GM18499 (cell line): Measurements from ENCODE around the gene DAPP1.

Experiments
- ATAC-seq: cut with Tn5 transposase; IDR thresholded peaks from one replicate; pipeline ENCODE4 v1.9.1; 2021; ENCODE audit warnings: moderate number of reproducible peaks; ENCODE audit not compliant: insufficient read depth, unreplicated experiment

The DAPP1 gene

DNA sequence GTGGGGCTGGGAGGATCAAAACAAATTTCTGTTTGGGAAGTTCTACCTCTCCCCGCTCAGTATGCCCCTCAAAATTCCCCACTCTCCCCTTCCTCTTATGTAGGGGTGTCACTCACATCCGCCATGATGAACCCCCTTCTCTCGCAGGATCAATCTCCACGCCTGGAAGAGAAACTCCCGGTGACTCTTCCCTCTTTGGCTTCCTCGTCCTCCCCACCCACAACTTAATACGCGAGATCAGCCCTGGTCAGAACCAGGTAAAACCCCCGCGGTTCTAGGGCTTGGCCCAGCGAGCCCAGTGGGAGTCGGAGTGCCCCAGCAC lies 77.2 kb downstream of the DAPP1 start:
- no peak for ATAC-seq

DNA sequence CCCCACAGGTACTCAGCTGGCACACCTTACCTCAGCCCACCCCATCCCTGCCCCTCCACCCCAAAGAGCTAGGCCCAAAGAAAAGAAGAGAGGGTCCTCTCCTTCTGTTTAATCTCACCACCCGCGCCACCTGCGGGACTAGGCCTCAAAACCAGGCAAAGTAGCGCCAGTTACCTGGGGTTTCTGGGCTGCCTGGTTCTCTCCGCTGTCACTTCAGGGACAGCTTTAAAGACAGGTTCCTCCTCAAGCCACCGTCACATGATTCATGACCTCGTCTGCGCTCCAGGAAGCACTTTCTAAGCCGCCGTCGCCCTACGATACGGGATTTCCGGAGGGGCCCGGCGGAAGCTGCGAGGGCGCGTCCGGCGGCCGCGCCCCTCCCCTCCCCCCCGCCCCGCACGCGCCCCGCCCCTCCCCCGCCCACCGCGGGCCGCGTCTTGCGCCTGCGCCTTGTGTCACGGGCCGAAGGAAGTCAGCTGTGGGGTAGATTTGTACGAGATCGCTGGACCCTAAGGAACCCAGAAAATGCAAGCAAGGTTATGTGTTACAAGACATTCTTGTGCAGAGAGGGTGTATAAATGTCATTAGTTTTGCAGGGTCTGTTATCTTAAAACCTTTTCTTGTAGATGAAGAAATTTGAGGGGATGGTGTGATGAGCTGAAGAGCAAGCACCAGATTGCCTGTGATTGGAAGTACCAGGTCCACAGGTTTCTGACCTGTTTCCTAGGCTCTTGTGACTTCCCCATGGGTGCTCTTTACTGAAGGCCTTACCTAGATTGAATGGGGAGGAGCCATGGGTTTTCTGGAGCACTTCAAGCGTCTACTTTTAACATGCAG lies 77.8 kb downstream of the DAPP1 start, which contains the start of gene LAMTOR3:
LAMTOR3 (minus strand) TSS at position 267 of the 837 bp plus-strand sequence. CDS start 464 bp downstream, outside the sequence.
- peak; percentile 99 for ATAC-seq

DNA sequence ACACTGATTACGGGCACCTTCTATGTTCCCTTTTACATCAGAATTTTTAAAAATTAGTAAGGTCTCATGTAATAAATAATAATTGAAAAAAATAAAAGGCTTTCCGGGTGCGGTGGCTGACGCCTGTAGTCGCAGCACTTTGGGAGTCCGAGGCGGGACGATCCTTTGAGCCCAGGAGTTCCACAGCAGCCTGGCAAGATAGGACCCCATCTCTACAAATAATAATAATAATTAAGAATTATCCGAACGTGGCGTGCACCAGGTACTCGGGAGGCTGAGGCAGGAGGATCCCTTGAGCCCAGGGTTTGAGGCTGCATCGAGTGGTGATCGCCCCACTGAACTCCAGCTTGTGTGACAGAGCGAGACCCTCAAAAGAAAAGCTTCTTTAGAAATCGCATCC lies 78.4 kb downstream of the DAPP1 start:
- no peak for ATAC-seq

DNA sequence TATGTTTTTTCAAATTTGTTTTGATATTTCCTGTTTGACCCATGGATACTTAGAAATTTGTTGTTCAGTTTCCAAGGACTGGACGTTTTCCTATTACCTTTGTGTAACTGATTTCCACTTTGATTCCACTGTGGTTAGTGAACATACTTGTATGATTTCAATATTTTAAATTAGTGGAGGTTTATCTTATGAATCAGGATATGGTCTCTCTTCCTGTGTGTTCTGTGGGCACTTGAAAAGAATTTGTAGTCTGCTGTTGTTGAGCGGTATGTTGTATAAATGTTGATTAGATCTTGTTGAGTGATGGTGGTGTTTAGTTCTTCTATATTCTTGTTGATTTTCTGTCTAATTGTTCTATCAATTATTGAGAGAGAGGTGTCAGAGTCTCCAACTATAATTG lies 98.8 kb downstream of the DAPP1 start:
- no peak for ATAC-seq

DNA sequence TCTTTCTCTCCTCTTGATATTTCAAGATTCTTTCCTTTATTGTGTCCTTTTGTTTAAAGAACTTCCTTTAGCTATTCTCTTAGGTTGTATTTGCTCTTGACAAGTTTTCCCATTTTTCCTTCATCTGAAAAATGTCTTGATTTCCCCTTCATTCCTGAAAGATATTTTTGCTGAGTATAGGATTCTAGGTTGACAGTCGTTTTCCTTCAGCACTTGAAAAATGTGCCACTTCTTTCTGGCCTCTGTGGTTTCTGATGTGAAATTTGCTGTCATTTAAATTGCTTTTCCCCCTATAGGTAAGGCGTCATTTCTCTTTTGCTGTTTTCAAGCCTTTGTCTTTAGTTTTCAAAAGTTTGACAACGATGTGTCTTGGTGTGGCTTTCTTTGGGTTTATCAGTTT lies 100.9 kb downstream of the DAPP1 start:
- ATAC-seq, result no peak

DNA sequence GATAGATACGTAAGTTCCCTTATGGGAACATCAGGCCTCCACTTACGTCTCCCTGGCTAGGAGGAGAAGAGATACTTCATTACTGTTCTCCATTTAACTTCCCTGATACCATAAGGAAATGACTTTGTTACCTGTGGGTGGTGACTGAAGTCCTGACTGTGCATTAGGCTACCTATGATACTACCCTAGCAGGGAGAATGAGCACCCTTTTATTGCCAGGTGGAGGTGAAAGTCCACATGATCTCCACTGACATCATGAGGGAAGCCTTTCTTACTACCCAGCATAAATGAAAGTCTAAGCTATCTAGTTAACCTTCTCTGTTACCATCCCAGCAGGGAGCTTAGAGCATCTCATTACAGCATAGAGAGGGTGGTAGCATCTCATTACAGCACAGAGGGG lies 102.0 kb downstream of the DAPP1 start:
- ATAC-seq, result no peak
